PC-3 (cell line): ENCODE measurements around the gene FGGY. TPM values are rescaled to one million over a fixed set of nuclear protein-coding genes. Genes with fewer than 3 reads are reported as not detected.
"Not testable (repeated sequence)": the region's sequence is repeated elsewhere in the genome, so short reads cannot be mapped to it uniquely, and the experiment has no call there.

ENCODE experiments used
- ATAC-seq: fragments of 200-7000 bp; cut with Tn5 transposase; 2 replicates; pipeline ENCODE4 v1.9.1; 2020; ENCODE audit warnings: mild to moderate bottlenecking, moderate library complexity
- BruUV-seq: library from RNA; stranded (reverse); fragments of 400-500 nt; replicated peaks from 2 replicates; lab custom pipeline; 2021; lab: Mats Ljungman, UMichigan
- CTCF ChIA-PET: fragments of 300-600 bp; sonication (Branson Sonifier 250); formaldehyde crosslinking; loops from one replicate; lab custom pipeline; 2022; ENCODE audit warnings: antibody characterized with exemption; lab: Charles Lee
- POLR2A ChIA-PET: fragments of 300-600 bp; sonication (Branson Sonifier 250); formaldehyde crosslinking; loops from one replicate; lab custom pipeline; 2022; ENCODE audit warnings: antibody characterized with exemption; ENCODE audit not compliant: unreplicated experiment; lab: Charles Lee
- DNase-seq: peaks from one replicate; pipeline ENCODE4 v3.0.0-alpha.2; 2015
- H2AFZ ChIP-seq: fragments of 300-600 bp; sonication (generic); 2 replicates; pipeline ENCODE4 v1.6.0; 2016; ENCODE audit warnings: antibody characterized with exemption, low read length
- H3F3A ChIP-seq: fragments of 300-600 bp; sonication (generic); one replicate; pipeline ENCODE4 v1.6.0; 2017; ENCODE audit warnings: antibody characterized with exemption, low read length, control low read depth, mild to moderate bottlenecking; ENCODE audit not compliant: unreplicated experiment
- H3K27ac ChIP-seq: fragments of 300-600 bp; sonication (generic); 2 replicates; pipeline ENCODE4 v1.5.1; 2016; ENCODE audit warnings: mild to moderate bottlenecking, low read length
- H3K27me3 ChIP-seq: fragments of 300-600 bp; sonication (generic); 2 replicates; pipeline ENCODE4 v1.6.1; 2016; ENCODE audit warnings: low read length, mixed read lengths
- H3K36me3 ChIP-seq: fragments of 300-600 bp; sonication (generic); 2 replicates; pipeline ENCODE4 v1.6.1; 2016; ENCODE audit warnings: low read depth, mixed run types, low read length, mixed read lengths
- H3K4me1 ChIP-seq: fragments of 300-600 bp; sonication (generic); 2 replicates; pipeline ENCODE4 v1.5.1; 2016; ENCODE audit warnings: low read length; ENCODE audit not compliant: insufficient read depth
- H3K4me2 ChIP-seq: fragments of 300-600 bp; sonication (generic); 2 replicates; pipeline ENCODE4 v1.6.0; 2016; ENCODE audit warnings: low read length
- H3K4me3 ChIP-seq: fragments of 300-600 bp; sonication (generic); 2 replicates; pipeline ENCODE4 v1.5.1; 2016; ENCODE audit warnings: mild to moderate bottlenecking, low read length, mixed read lengths
- H3K79me2 ChIP-seq: fragments of 300-600 bp; sonication (generic); 2 replicates; pipeline ENCODE4 v1.6.1; 2017; ENCODE audit warnings: low read length, mixed read lengths
- H3K9ac ChIP-seq: fragments of 300-600 bp; sonication (generic); 2 replicates; pipeline ENCODE4 v1.6.0; 2016; ENCODE audit warnings: mild to moderate bottlenecking, low read length
- H3K9me2 ChIP-seq: fragments of 300-600 bp; sonication (generic); replicated peaks from 2 replicates; pipeline ENCODE4 v1.6.1; 2016; ENCODE audit warnings: mixed run types, low read length, mixed read lengths
- H3K9me3 ChIP-seq: fragments of 300-600 bp; sonication (generic); 2 replicates; pipeline ENCODE4 v1.6.1; 2016; ENCODE audit warnings: low read length, mixed read lengths
- H4K20me1 ChIP-seq: fragments of 300-600 bp; sonication (generic); 2 replicates; pipeline ENCODE4 v1.6.1; 2016; ENCODE audit warnings: low read length, mixed read lengths
- EZH2 ChIP-seq: fragments of 300-600 bp; sonication (generic); IDR thresholded peaks from one replicate; pipeline ENCODE4 v1.6.1; 2017; ENCODE audit warnings: antibody characterized with exemption, mild to moderate bottlenecking, low read length; ENCODE audit not compliant: unreplicated experiment
- EZH2phosphoT487 ChIP-seq: fragments of 300-600 bp; sonication (generic); IDR thresholded peaks from 2 replicates; pipeline ENCODE4 v1.6.1; 2018; ENCODE audit warnings: mild to moderate bottlenecking, antibody characterized with exemption, low read length, borderline replicate concordance
- intact Hi-C: fragments of 100-400 bp; cut with micrococcal nuclease; formaldehyde crosslinking; loops from 2 replicates; pipeline ENCODE4 v1.9.0; 2023
- total RNA-seq: library from RNA; depleted of rRNA; stranded (reverse); fragments of >200 nt; gene quantifications from 2 replicates; pipeline ENCODE4 v1.2.3, GENCODE V29; 2014
- TF ChIP-seq, protein P1 (sequence below): fragments of 300-600 bp; sonication (generic); conservative IDR thresholded peaks from 2 replicates; pipeline ENCODE4 v1.5.1; 2017; ENCODE audit warnings: antibody characterized with exemption, low read depth, mild to moderate bottlenecking, low read length

FGGY gene
- total RNA-seq, 1 experiment from 2014 or later = 7.4 TPM

DNA sequence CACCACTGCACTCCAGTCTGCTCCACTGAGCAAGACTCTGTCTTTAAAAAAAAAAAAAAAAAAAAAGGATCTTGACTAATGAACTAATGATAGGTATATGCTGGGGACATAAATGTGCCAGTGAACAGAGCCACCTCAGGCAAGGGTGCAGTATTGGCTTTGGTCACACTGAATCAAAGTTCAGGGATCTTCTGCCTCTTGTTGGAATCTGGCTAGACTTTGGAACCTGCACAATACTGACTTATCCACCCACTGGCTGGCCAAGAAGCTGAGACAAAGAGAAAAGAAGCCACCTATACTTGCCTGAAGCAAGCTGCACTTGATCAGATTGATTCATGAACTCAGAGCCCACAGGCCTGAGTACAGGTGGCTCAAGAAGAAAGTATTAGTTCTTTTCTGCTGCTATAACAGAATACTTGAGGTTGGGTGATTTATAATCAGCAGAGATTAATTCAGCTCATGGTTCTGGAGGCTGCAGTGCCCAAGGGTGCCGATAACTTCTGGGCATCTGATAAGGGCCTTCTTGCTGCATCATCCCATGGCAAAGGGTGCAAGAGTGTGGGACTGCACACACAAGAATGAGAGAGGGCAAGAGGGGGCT lies 172.0 kb downstream of the FGGY start:
- no peaks in the 10 kb centered on the region for H3K36me3 ChIP-seq
- no TSS peak for BruUV-seq
- H3K9ac ChIP-seq = no peak overlapping the region
- no peaks in the 10 kb centered on the region for H3F3A ChIP-seq
- ATAC-seq (no peak), DNase-seq (no peak)
- no peak overlapping the region for H3K4me2 ChIP-seq
- H3K27me3 ChIP-seq = no peaks in the 10 kb centered on the region
- H3K79me2 ChIP-seq = no peaks in the 10 kb centered on the region
- intact Hi-C loops = no loop called here
- no peak overlapping the region for H3K4me3 ChIP-seq
- no peak for TF ChIP-seq EZH2phosphoT487
- TF ChIP-seq, protein P1, sequence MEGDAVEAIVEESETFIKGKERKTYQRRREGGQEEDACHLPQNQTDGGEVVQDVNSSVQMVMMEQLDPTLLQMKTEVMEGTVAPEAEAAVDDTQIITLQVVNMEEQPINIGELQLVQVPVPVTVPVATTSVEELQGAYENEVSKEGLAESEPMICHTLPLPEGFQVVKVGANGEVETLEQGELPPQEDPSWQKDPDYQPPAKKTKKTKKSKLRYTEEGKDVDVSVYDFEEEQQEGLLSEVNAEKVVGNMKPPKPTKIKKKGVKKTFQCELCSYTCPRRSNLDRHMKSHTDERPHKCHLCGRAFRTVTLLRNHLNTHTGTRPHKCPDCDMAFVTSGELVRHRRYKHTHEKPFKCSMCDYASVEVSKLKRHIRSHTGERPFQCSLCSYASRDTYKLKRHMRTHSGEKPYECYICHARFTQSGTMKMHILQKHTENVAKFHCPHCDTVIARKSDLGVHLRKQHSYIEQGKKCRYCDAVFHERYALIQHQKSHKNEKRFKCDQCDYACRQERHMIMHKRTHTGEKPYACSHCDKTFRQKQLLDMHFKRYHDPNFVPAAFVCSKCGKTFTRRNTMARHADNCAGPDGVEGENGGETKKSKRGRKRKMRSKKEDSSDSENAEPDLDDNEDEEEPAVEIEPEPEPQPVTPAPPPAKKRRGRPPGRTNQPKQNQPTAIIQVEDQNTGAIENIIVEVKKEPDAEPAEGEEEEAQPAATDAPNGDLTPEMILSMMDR = no peak
- TF ChIP-seq EZH2 = no peak
- POLR2A ChIA-PET = no interaction called here
- no peaks in the 10 kb centered on the region for H3K9me2 ChIP-seq
- no peaks in the 10 kb centered on the region for H3K9me3 ChIP-seq
- no peaks in the 10 kb centered on the region for H3K4me1 ChIP-seq
- no peak overlapping the region for H3K27ac ChIP-seq
- CTCF ChIA-PET = no interaction called here
- H4K20me1 ChIP-seq = no peaks in the 10 kb centered on the region
- no peak overlapping the region for H2AFZ ChIP-seq

DNA sequence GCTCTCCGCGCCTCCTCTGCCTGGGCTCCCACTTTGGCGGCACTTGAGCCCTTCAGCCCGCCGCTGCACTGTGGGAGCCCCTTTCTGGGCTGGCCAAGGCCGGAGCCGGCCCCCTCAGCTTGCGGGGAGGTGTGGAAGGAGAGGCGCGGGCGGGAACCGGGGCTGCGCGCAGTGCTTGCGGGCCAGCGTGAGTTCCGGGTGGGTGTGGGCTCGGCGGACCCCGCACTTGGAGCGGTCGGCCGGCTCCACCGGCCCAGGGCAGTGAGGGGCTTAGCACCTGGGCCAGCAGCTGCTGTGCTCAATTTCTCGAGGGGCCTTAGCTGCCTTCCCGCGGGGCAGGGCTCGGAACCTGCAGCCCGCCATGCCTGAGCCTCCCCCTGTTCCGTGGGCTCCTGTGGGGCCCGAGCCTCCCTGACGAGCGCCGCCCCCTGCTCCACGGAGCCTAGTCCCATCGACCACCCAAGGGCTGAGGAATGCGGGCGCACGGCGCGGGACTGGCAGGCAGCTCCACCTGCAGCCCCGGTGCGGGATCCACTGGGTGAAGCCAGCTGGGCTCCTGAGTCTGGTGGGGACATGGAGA lies 175.2 kb downstream of the FGGY start:
- H3K4me3 ChIP-seq, H3K79me2 ChIP-seq, H3K4me1 ChIP-seq, H3K9me3 ChIP-seq, H3K9me2 ChIP-seq, ATAC-seq, H4K20me1 ChIP-seq, H3K4me2 ChIP-seq, H3F3A ChIP-seq, BruUV-seq, H2AFZ ChIP-seq, H3K27me3 ChIP-seq, H3K9ac ChIP-seq, POLR2A ChIA-PET, CTCF ChIA-PET, H3K36me3 ChIP-seq, H3K27ac ChIP-seq, DNase-seq, intact Hi-C loops: not testable (repeated sequence)

DNA sequence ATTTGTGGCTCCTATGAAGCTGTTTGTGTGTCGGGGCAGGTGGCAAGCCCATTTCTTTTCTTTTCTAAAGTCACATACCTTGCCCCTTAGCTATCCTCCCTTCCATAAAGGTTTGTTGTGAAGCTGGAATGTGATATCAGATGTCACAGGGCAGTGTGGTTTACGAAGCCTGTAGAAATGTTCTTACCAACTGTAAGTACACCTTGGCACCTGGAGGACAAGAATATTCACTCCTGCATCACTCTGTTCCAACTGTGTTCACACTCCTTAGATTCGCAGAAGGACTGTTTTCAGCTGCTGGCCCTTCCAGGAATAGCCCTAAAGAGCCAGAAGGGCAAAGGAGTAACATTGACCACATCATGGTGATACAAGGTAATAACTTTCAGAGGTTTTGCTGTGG lies 176.9 kb downstream of the FGGY start:
- ATAC-seq (no peak), DNase-seq (no peak)
- no peaks in the 10 kb centered on the region for H4K20me1 ChIP-seq
- no peaks in the 10 kb centered on the region for H3K79me2 ChIP-seq
- H3K27me3 ChIP-seq = no peaks in the 10 kb centered on the region
- BruUV-seq = no TSS peak
- no peaks in the 10 kb centered on the region for H3K36me3 ChIP-seq
- no peaks in the 10 kb centered on the region for H3K9me2 ChIP-seq
- H3K4me2 ChIP-seq = no peak overlapping the region
- TF ChIP-seq EZH2 = no peak
- no peak for TF ChIP-seq EZH2phosphoT487
- TF ChIP-seq, protein P1 = no peak
- H3K9me3 ChIP-seq = no peaks in the 10 kb centered on the region
- no peak overlapping the region for H3K27ac ChIP-seq
- H2AFZ ChIP-seq = no peak overlapping the region
- no peaks in the 10 kb centered on the region for H3F3A ChIP-seq
- peaks cover 15% of the 10 kb centered on the region for H3K4me1 ChIP-seq
- intact Hi-C loops = no loop called here
- H3K4me3 ChIP-seq = no peak overlapping the region
- POLR2A ChIA-PET = no interaction called here
- CTCF ChIA-PET = no interaction called here
- H3K9ac ChIP-seq = no peak overlapping the region
